AG09309 (cell line): ENCODE measurements around the gene STX4.

Source experiments
- DNase-seq: peaks from one replicate; pipeline ENCODE4 v3.0.0-alpha.2; 2010; ENCODE audit warnings: low read depth
- H3K4me3 ChIP-seq: 2 replicates; pipeline ENCODE4 v1.5.1; 2011; ENCODE audit warnings: mild to moderate bottlenecking, low read depth, low read length, moderate library complexity; ENCODE audit not compliant: control insufficient read depth
- TF ChIP-seq, protein P1 (sequence below): IDR thresholded peaks from 2 replicates; pipeline ENCODE4 v1.5.1; 2011; ENCODE audit warnings: mild to moderate bottlenecking, low read depth, low read length, inconsistent platforms; ENCODE audit not compliant: insufficient read depth, control insufficient read depth; ENCODE audit errors: missing control alignments

STX4 gene

GRCh38 chr16:31083556-31083955 lies 50.2 kb downstream of the STX4 start:
- TF ChIP-seq, protein P1, sequence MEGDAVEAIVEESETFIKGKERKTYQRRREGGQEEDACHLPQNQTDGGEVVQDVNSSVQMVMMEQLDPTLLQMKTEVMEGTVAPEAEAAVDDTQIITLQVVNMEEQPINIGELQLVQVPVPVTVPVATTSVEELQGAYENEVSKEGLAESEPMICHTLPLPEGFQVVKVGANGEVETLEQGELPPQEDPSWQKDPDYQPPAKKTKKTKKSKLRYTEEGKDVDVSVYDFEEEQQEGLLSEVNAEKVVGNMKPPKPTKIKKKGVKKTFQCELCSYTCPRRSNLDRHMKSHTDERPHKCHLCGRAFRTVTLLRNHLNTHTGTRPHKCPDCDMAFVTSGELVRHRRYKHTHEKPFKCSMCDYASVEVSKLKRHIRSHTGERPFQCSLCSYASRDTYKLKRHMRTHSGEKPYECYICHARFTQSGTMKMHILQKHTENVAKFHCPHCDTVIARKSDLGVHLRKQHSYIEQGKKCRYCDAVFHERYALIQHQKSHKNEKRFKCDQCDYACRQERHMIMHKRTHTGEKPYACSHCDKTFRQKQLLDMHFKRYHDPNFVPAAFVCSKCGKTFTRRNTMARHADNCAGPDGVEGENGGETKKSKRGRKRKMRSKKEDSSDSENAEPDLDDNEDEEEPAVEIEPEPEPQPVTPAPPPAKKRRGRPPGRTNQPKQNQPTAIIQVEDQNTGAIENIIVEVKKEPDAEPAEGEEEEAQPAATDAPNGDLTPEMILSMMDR: no peak
- H3K4me3 ChIP-seq: no peak overlapping the region
- no peak for DNase-seq

DNA sequence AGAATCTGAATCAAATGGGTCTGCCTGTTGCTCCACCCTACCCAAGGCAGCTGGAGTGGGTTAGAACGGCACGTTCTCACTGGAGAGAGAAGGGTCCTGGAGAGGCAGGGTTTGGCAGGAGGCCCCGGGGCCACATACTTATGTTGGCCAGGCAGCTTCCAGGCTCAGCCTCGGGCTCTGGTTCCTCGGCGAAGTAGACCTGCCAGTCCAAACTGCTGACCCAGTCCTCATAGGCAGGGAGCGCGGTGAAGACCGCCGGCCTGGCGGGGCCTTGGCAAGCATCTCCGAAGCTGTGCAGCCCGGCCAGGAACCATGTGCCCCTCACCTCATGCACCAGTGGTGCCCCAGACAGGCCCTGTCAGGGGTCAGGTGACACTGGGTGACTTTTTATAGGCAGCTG lies 50.6 kb downstream of the STX4 start:
- TF ChIP-seq, protein P1: no peak
- no peak for DNase-seq
- no peak overlapping the region for H3K4me3 ChIP-seq

- DNase-seq: no peak
- TF ChIP-seq, protein P1: no peak
- H3K4me3 ChIP-seq: no peak overlapping the region
Measured at GRCh38 chr16:31084584-31085302, 51.4 kb downstream of the STX4 start.

DNA sequence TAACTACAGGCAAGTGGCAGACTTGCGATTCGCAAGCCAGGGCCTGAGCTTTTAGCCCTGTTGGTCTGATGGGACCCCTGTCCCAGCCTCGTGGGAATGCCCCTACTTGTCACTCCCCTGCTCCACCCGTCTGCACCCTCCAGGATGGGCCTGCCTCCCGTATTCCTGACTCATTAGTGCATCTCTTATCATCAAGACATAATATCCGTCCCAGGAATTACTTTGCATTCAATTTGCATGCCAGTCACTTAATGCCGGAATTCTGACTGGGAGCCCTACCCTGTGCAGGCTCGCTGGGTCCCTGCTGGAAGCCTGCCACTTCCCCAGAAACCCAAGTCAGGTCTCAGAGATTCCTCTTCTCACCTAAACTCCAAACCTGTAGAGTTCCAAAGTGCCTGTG lies 52.1 kb downstream of the STX4 start:
- no peak overlapping the region for H3K4me3 ChIP-seq
- DNase-seq: no peak
- TF ChIP-seq, protein P1: no peak

- no peak overlapping the region for H3K4me3 ChIP-seq
- no peak for DNase-seq
- TF ChIP-seq, protein P1: no peak
Measured at GRCh38 chr16:31085873-31086628, 52.7 kb downstream of the STX4 start.

- no peak for DNase-seq
- TF ChIP-seq, protein P1: no peak
Measured at GRCh38 chr16:31086629-31086906, 53.2 kb downstream of the STX4 start.

More at GRCh38 chr16:31086629-31086906, 53.2 kb downstream of the STX4 start:
- H3K4me3 ChIP-seq: no peak overlapping the region
